Activated CD4-positive, alpha-beta T cell treated with anti-CD3 and anti-CD28 coated beads for 36 hours (primary cell): Measurements from ENCODE around the gene CALR3. TPM values are rescaled to one million over a fixed set of nuclear protein-coding genes. Genes with fewer than 3 reads are reported as not detected.
A peak's percentile ranks its signal among the peaks of the same experiment; 100 is the strongest.
"Not testable (repeated sequence)": the region's sequence is repeated elsewhere in the genome, so short reads cannot be mapped to it uniquely, and the experiment has no call there.

ENCODE experiments used
- ATAC-seq: fragments of 200-7000 bp; cut with Tn5 transposase; one replicate; pipeline ENCODE4 v1.10.0; 2021; ENCODE audit warnings: mild to moderate bottlenecking, moderate library complexity
- CTCF ChIA-PET: fragments of 350-600 bp; sonication (Branson Sonifier 250); formaldehyde crosslinking; loops from one replicate; lab custom pipeline; 2021; ENCODE audit warnings: antibody characterized with exemption; lab: Charles Lee
- POLR2A ChIA-PET: fragments of 350-600 bp; sonication (Branson Sonifier 250); formaldehyde crosslinking; loops from one replicate; lab custom pipeline; 2021; ENCODE audit warnings: antibody characterized with exemption, inconsistent platforms; lab: Charles Lee
- DNase-seq: peaks from one replicate; pipeline ENCODE4 v3.0.0-alpha.2; 2020
- H3K27ac Mint-ChIP-seq: one replicate; pipeline ENCODE4 v1.8.0; 2021; ENCODE audit warnings: mixed read lengths
- H3K27me3 Mint-ChIP-seq: one replicate; pipeline ENCODE4 v1.8.0; 2021; ENCODE audit warnings: mixed read lengths
- H3K36me3 Mint-ChIP-seq: one replicate; pipeline ENCODE4 v1.8.0; 2021; ENCODE audit warnings: low read depth, mixed read lengths
- H3K4me1 Mint-ChIP-seq: one replicate; pipeline ENCODE4 v1.8.0; 2021; ENCODE audit warnings: mixed read lengths
- H3K4me3 Mint-ChIP-seq: one replicate; pipeline ENCODE4 v1.8.0; 2021; ENCODE audit warnings: mild to moderate bottlenecking, moderate library complexity, mixed read lengths
- H3K9me3 Mint-ChIP-seq: one replicate; pipeline ENCODE4 v1.8.0; 2021; ENCODE audit warnings: low read depth, mixed read lengths
- intact Hi-C, 2 experiments: fragments of 100-400 bp; cut with DNase I in 1 of 2; cut with micrococcal nuclease in 1 of 2; formaldehyde crosslinking; loops; one replicate each; pipeline versions ENCODE4 v1.14.2 to v1.15.1; 2022 to 2024; cut with DNase I, micrococcal nuclease
- total RNA-seq, 2 experiments: library from RNA; stranded (reverse); gene quantifications; one replicate each; pipeline ENCODE4 v1.2.3, GENCODE V29; 2021

Gene CALR3
- total RNA-seq, 2 experiments from 2014 or later: not detected

DNA sequence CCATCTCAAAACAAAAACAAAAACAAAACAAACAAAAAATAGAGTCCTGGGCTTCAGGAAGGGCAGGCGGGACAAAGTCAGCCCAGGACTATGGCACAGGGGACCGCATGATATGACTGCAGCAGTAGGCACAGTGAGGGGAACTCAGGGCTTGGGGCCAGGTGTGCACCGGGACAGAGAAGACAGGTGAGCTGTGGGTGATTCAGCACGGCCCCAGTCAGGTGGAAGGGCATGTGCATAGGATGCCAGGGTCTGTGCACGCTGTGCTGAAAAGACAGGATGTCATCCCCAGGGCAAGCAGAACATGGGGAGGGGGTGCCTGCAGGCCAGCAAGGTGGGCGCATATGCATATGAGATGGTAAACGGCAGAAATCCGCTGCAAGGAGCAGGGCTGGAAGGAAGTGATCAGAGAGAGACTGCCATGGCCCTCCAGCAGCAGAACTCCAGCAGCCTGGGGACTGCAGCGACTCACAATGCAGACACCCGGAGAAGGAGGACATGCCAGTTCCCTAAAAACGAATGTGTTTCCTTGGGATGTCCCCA is 39.2 kb downstream of the CALR3 start:
- H3K4me1 Mint-ChIP-seq: peaks cover 47% of the 10 kb centered on the region
- H3K27ac Mint-ChIP-seq: peak overlapping the region; percentile 58

DNA sequence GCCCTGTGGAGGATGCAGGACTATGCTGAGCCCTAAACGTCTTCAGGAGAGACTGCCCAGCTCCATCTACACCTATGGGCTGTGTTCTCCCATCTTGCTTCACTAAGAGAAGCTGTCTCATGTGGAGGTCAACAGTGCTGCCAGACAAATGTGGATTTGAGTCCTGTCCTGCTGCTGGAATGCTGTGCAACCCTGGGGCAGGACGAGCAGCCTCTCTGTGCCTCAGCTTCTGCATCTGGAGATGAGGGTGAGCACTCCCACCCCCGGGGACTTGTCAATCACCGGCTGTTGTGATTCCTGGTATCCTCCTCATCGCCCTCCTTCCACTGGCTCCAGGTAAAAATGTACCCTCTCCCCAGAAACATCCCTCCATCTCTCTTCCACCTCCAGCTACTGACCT is 40.5 kb downstream of the CALR3 start:
- Mint-ChIP-seq H3K4me1 (peaks cover 45% of the 10 kb centered on the region), H3K27ac (peak overlapping the region; percentile 37), H3K9me3 (no peaks in the 10 kb centered on the region), H3K4me3 (no peak overlapping the region), H3K27me3 (no peaks in the 10 kb centered on the region), H3K36me3 (peaks cover 4% of the 10 kb centered on the region)
- POLR2A ChIA-PET: interaction anchor here (1.5 kb wide), 1 partner anchor 17 kb away, joined by 4 read pairs; the partner anchor contains the start of gene EPS15L1
- no peak for ATAC-seq
- CTCF ChIA-PET: interaction anchor here (1.3 kb wide), 1 partner anchor 38 kb away, joined by 5 read pairs; no protein-coding TSS in a partner anchor
- intact Hi-C loops: no loop called here
- DNase-seq: no peak

More for the DNA sequence above, 39.2 kb downstream of the CALR3 start:
- ChIA-PET POLR2A (no interaction called here), CTCF (no interaction called here)
- no peaks in the 10 kb centered on the region for H3K27me3 Mint-ChIP-seq
- no peak for DNase-seq
- H3K9me3 Mint-ChIP-seq: no peaks in the 10 kb centered on the region
- peak; percentile 17 for ATAC-seq
- H3K36me3 Mint-ChIP-seq: peaks cover 4% of the 10 kb centered on the region
- H3K4me3 Mint-ChIP-seq: no peak overlapping the region
- intact Hi-C loops: no loop called here

GRCh38 chr19:16454351-16454918 is 41.5 kb downstream of the CALR3 start:
- H3K4me1 Mint-ChIP-seq: peaks cover 40% of the 10 kb centered on the region
- POLR2A ChIA-PET: interaction anchor here (0.6 kb wide), 1 partner anchor 257 kb away, joined by 4 read pairs; the partner anchor contains the start of gene AP1M1
- H3K9me3 Mint-ChIP-seq: peaks cover 2% of the 10 kb centered on the region
- DNase-seq (no peak), ATAC-seq (no peak)
- intact Hi-C loops: no loop called here
- no peak overlapping the region for H3K4me3 Mint-ChIP-seq
- H3K36me3 Mint-ChIP-seq: peaks cover 7% of the 10 kb centered on the region
- H3K27me3 Mint-ChIP-seq: no peaks in the 10 kb centered on the region
- CTCF ChIA-PET: interaction anchor here (0.6 to 1.3 kb wide), 3 partner anchors 12 to 1769 kb away, joined by 3 to 5 read pairs (median 4); no protein-coding TSS in a partner anchor
- no peak overlapping the region for H3K27ac Mint-ChIP-seq

DNA sequence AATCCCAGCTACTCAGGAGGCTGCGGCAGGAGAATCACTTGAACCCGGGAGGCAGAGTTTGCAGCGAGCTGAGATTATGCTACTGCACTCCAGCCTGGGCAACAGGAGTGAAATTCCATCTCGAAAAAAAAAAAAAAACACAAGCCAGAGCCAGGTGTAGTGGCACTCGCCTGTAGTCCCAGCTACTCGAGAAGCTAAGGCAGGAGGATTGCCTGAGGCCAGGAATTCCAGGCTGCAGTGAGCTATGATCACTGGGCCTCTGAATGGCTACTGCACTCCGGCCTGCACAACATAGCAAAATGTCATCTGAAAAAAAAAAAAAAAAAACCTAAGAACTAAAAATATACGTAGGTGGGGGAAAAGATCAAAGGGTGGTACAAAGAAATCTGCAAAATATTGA is 43.6 kb downstream of the CALR3 start:
- Mint-ChIP-seq H3K4me1 (peaks cover 38% of the 10 kb centered on the region), H3K27ac (no peak overlapping the region), H3K4me3 (no peak overlapping the region), H3K36me3 (peaks cover 13% of the 10 kb centered on the region), H3K9me3 (peaks cover 2% of the 10 kb centered on the region), H3K27me3 (no peaks in the 10 kb centered on the region)
- ATAC-seq (no peak), DNase-seq (no peak)
- ChIA-PET POLR2A (interaction anchor here (0.6 kb wide), 1 partner anchor 139 kb away, joined by 3 read pairs; no protein-coding TSS in a partner anchor), CTCF (interaction anchor here (0.7 kb wide), 1 partner anchor 459 kb away, joined by 3 read pairs; no protein-coding TSS in a partner anchor)
- intact Hi-C loops: no loop called here

DNA sequence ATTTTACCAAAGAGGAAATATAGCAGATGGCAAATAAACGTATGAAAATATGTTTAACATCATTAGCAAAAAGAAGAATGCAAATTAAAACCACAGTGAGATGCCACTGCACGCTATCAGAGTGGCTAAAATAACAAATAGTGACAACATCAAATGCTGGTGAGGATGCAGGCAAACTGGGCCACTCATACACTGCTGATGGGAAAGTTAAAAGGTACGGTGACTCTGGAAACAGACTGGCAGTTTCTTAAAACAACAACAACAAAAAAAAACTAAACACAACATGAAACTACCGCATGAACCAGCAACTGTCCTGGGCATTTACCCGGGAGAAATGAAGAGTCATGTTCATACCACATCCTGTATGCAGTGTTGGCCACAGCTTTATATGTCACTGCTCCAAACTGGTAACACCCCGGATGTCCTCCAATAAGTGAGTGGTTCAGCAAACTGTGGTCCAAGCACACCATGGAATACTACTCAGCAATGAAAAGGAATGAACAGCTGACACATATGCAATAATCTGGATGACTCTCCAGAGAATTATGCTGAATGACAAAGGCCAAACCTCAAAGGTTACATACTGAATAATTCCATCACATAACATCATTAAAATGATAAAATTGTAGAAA is 46.5 kb downstream of the CALR3 start:
- intact Hi-C loops: no loop called here
- Mint-ChIP-seq H3K4me3 (no peak overlapping the region), H3K36me3 (peaks cover 10% of the 10 kb centered on the region), H3K9me3 (peaks cover 2% of the 10 kb centered on the region), H3K27me3 (no peaks in the 10 kb centered on the region), H3K27ac (peak overlapping the region; percentile 77), H3K4me1 (peaks cover 50% of the 10 kb centered on the region)
- DNase-seq (peak; percentile 51), ATAC-seq (peak; percentile 86)
- POLR2A ChIA-PET: no interaction called here
- CTCF ChIA-PET: no interaction called here

DNA sequence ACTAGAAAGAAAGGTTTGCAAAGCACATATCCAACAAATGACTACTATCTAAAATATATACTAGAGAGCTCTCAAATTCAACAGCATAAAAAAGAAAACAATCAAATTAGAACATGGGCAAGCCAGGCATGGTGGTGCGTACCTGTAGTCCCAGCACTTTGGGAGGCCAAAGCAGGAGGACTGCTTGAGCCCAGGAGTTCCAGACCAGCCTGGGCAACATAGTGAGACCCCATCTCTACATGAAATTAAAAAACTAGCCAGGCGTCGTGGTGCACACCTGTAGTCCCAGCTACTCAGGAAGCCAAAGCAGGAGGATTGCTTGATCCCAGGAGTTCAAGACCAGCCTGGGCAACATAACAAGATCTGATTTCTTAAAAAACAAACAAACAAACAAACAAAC is 47.1 kb downstream of the CALR3 start:
- peak overlapping the region; percentile 77 for H3K27ac Mint-ChIP-seq
- POLR2A ChIA-PET, H3K9me3 Mint-ChIP-seq, intact Hi-C loops, ATAC-seq, H3K27me3 Mint-ChIP-seq, H3K36me3 Mint-ChIP-seq, H3K4me3 Mint-ChIP-seq, DNase-seq: not testable (repeated sequence)
- H3K4me1 Mint-ChIP-seq: peaks cover 51% of the 10 kb centered on the region
- CTCF ChIA-PET: interaction anchor here (0.6 kb wide), 1 partner anchor 95 kb away, joined by 3 read pairs; no protein-coding TSS in a partner anchor

- Mint-ChIP-seq H3K36me3 (peaks cover 9% of the 10 kb centered on the region), H3K27ac (peak overlapping the region; percentile 76), H3K9me3 (peaks cover 2% of the 10 kb centered on the region), H3K4me1 (peaks cover 51% of the 10 kb centered on the region), H3K4me3 (no peak overlapping the region), H3K27me3 (no peaks in the 10 kb centered on the region)
- peak; percentile 71 for DNase-seq
- intact Hi-C loops: no loop called here
- ChIA-PET POLR2A (no interaction called here), CTCF (interaction anchor here (0.6 to 1.1 kb wide), 3 partner anchors 17 to 556 kb away, joined by 3 to 4 read pairs (median 3); no protein-coding TSS in a partner anchor)
- ATAC-seq: peak; percentile 62
Observed at GRCh38 chr19:16446724-16447368, 49.1 kb downstream of the CALR3 start.

- ATAC-seq (no peak), DNase-seq (no peak)
- Mint-ChIP-seq H3K9me3 (peaks cover 2% of the 10 kb centered on the region), H3K27me3 (no peaks in the 10 kb centered on the region), H3K36me3 (peaks cover 13% of the 10 kb centered on the region), H3K4me3 (no peak overlapping the region), H3K27ac (peak overlapping the region; percentile 15), H3K4me1 (peaks cover 51% of the 10 kb centered on the region)
- POLR2A ChIA-PET: no interaction called here
- CTCF ChIA-PET: interaction anchor here (1.1 kb wide), 1 partner anchor 18 kb away, joined by 3 read pairs; no protein-coding TSS in a partner anchor
- intact Hi-C loops: no loop called here
Observed at GRCh38 chr19:16446108-16446723, 49.8 kb downstream of the CALR3 start.

GRCh38 chr19:16445238-16446107 is 50.5 kb downstream of the CALR3 start:
- DNase-seq (peak; percentile 29), ATAC-seq (peak; percentile 22)
- Mint-ChIP-seq H3K27ac (peak overlapping the region; percentile 2), H3K4me3 (no peak overlapping the region), H3K4me1 (peaks cover 51% of the 10 kb centered on the region), H3K9me3 (peaks cover 2% of the 10 kb centered on the region), H3K36me3 (peaks cover 13% of the 10 kb centered on the region), H3K27me3 (no peaks in the 10 kb centered on the region)
- CTCF ChIA-PET: no interaction called here
- intact Hi-C loops: no loop called here
- POLR2A ChIA-PET: no interaction called here

- no peak for ATAC-seq
- peaks cover 11% of the 10 kb centered on the region for H3K36me3 Mint-ChIP-seq
- H3K9me3 Mint-ChIP-seq: no peaks in the 10 kb centered on the region
- intact Hi-C loops: no loop called here
- H3K4me3 Mint-ChIP-seq: no peak overlapping the region
- no peak overlapping the region for H3K27ac Mint-ChIP-seq
- H3K4me1 Mint-ChIP-seq: peaks cover 44% of the 10 kb centered on the region
- CTCF ChIA-PET: no interaction called here
- POLR2A ChIA-PET: no interaction called here
- H3K27me3 Mint-ChIP-seq: no peaks in the 10 kb centered on the region
- no peak for DNase-seq
Observed at GRCh38 chr19:16444269-16444600, 51.7 kb downstream of the CALR3 start.
